ENCODE data around the gene ZNF467. TPM values are rescaled to one million over a fixed set of nuclear protein-coding genes. Genes with fewer than 3 reads are reported as not detected.
A peak's percentile ranks its signal among the peaks of the same experiment; 100 is the strongest.

Gene ZNF467
- total RNA-seq, 1 donor from 2014 or later, result 2.3 TPM

DNA sequence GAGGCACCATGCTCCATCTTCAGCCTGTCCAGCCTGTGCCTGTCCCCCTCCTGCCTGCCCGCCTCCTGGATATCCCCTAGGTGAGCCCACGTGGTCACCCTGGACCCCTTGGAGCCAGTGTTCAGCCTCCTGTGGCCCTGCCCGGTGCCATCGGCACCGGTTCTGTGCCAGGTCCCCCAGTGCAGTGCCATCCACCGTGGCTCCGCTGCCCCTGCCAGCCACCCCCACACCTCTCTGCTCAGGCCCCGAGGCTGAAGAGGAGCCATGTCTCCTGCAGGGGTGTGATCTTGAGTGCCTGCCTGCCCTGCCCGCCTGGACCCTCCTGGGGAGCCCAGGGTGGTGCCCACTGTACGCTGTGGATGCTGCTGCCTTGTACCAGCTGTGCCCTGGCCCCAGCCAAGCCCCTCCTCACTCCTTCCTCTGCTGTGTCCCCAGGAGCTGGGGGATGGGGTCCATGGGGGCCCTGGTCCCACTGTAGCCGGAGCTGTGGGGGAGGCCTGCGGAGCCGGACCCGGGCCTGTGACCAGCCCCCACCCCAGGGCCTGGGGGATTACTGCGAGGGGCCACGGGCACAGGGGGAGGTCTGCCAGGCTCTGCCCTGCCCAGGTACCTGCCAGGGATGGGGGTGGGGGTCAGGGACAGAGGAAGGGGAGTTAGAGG is 38.6 kb upstream of the ZNF467 start:
- no peaks in the 10 kb centered on the region for H3K9me3 Mint-ChIP-seq
- no peaks in the 10 kb centered on the region for H3K36me3 Mint-ChIP-seq (ENCODE audit: low read depth)
- peaks cover 11% of the 10 kb centered on the region for H3K27me3 Mint-ChIP-seq (ENCODE audit: low read depth)
- TF ChIP-seq, protein P1, sequence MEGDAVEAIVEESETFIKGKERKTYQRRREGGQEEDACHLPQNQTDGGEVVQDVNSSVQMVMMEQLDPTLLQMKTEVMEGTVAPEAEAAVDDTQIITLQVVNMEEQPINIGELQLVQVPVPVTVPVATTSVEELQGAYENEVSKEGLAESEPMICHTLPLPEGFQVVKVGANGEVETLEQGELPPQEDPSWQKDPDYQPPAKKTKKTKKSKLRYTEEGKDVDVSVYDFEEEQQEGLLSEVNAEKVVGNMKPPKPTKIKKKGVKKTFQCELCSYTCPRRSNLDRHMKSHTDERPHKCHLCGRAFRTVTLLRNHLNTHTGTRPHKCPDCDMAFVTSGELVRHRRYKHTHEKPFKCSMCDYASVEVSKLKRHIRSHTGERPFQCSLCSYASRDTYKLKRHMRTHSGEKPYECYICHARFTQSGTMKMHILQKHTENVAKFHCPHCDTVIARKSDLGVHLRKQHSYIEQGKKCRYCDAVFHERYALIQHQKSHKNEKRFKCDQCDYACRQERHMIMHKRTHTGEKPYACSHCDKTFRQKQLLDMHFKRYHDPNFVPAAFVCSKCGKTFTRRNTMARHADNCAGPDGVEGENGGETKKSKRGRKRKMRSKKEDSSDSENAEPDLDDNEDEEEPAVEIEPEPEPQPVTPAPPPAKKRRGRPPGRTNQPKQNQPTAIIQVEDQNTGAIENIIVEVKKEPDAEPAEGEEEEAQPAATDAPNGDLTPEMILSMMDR (conservative IDR thresholded peaks at IDR 0.05), result no peak
- DNase-seq (ENCODE audit: low read depth, low spot score), result no peak
- no peaks in the 10 kb centered on the region for H3K4me1 Mint-ChIP-seq
- no peak overlapping the region for H3K27ac Mint-ChIP-seq (ENCODE audit: unreplicated experiment)
- H3K4me3 Mint-ChIP-seq, result no peak overlapping the region

DNA sequence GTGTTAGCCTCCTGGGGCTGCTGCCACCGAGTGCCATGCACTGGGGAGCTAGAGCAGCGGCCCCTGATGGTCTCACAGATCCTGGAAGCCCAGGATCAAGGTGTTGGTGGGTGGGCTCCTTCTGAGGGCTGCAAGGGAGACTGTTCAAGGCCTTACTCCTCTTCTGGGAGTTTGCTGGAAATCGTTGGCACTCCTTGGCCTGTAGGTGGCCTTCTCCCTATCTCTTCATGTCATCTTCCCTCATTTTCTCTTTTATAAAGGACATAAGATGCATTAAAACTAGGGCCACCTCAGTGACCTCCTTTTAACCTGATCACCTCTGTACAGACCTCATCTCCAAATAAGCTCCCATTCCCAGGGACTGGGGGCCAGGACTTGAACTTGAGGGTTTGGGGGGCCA is 37.8 kb upstream of the ZNF467 start:
- Mint-ChIP-seq H3K4me3 (no peak overlapping the region), H3K9me3 (no peaks in the 10 kb centered on the region), H3K27me3 (ENCODE audit: low read depth) (peaks cover 13% of the 10 kb centered on the region), H3K27ac (ENCODE audit: unreplicated experiment) (no peak overlapping the region), H3K4me1 (no peaks in the 10 kb centered on the region), H3K36me3 (ENCODE audit: low read depth) (no peaks in the 10 kb centered on the region)
- TF ChIP-seq, protein P1 (conservative IDR thresholded peaks at IDR 0.05), result peak; percentile 35
- DNase-seq (ENCODE audit: low read depth, low spot score), result no peak

DNA sequence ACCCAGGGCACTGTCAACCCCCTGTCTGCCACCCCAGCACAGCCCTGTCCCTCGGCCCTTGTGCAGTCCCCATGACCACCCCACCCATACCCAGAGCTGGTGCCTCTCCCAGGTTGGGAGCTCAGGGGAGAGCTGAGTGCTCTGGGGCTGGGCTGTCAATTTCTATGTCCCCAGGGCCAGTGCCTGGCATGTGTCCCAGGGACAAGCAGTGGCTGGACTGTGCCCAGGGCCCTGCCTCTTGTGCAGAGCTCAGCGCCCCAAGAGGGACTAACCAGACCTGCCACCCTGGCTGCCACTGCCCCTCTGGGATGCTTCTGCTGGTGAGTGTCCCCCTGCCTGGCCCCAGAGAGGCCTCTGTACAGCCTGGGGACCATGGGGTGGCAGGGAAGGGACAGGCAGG is 35.8 kb upstream of the ZNF467 start:
- Mint-ChIP-seq H3K4me3 (no peak overlapping the region), H3K4me1 (no peaks in the 10 kb centered on the region), H3K27ac (ENCODE audit: unreplicated experiment) (no peak overlapping the region), H3K9me3 (no peaks in the 10 kb centered on the region), H3K36me3 (ENCODE audit: low read depth) (no peaks in the 10 kb centered on the region), H3K27me3 (ENCODE audit: low read depth) (peaks cover 18% of the 10 kb centered on the region)
- TF ChIP-seq, protein P1 (conservative IDR thresholded peaks at IDR 0.05), result no peak
- no peak for DNase-seq (ENCODE audit: low read depth, low spot score)

DNA sequence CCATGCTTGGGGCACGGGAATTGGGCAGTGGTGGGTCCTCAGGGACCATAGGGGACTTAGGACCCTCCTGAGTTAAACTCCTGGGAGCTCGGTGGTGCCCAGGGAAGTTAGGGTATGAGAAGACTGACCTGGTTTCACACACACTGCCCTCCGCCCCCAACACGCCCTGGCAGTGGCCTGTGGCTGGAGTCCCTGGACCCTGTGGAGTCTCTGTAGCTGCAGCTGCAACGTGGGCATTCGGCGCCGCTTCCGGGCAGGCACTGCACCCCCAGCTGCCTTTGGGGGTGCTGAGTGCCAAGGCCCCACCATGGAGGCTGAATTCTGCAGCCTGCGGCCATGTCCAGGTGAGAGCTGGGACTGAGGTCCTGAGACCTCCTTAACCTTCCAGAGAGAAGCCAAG is 34.9 kb upstream of the ZNF467 start:
- H3K27me3 Mint-ChIP-seq (ENCODE audit: low read depth), result peaks cover 18% of the 10 kb centered on the region
- no peaks in the 10 kb centered on the region for H3K36me3 Mint-ChIP-seq (ENCODE audit: low read depth)
- no peaks in the 10 kb centered on the region for H3K9me3 Mint-ChIP-seq
- TF ChIP-seq, protein P1 (conservative IDR thresholded peaks at IDR 0.05), result no peak
- DNase-seq (ENCODE audit: low read depth, low spot score), result no peak
- no peak overlapping the region for H3K4me3 Mint-ChIP-seq
- H3K4me1 Mint-ChIP-seq, result no peaks in the 10 kb centered on the region
- no peak overlapping the region for H3K27ac Mint-ChIP-seq (ENCODE audit: unreplicated experiment)

DNA sequence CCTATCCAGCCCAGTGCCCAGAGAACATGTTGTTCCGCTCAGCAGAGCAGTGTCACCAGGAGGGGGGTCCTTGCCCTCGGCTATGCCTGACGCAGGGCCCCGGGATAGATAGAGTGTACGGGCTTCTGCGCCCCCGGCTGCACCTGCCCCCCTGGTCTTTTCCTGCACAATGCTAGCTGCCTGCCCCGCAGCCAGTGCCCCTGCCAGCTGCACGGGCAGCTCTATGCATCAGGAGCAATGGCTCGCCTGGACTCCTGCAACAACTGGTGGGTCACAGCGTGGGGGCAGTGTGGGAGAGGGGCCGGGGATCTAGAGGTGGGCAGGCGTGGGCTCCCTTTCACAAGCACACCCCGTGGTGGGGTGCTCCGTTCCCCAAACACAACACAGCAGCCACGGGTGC is 33.3 kb upstream of the ZNF467 start:
- Mint-ChIP-seq H3K4me3 (no peak overlapping the region), H3K36me3 (ENCODE audit: low read depth) (no peaks in the 10 kb centered on the region), H3K27me3 (ENCODE audit: low read depth) (peaks cover 18% of the 10 kb centered on the region), H3K27ac (ENCODE audit: unreplicated experiment) (no peak overlapping the region), H3K9me3 (no peaks in the 10 kb centered on the region), H3K4me1 (no peaks in the 10 kb centered on the region)
- DNase-seq (ENCODE audit: low read depth, low spot score), result no peak
- TF ChIP-seq, protein P1 (conservative IDR thresholded peaks at IDR 0.05), result no peak

Data from neural crest cell (in vitro differentiated cells).